ENCODE results near the gene AKAP13.

AKAP13 gene

DNA sequence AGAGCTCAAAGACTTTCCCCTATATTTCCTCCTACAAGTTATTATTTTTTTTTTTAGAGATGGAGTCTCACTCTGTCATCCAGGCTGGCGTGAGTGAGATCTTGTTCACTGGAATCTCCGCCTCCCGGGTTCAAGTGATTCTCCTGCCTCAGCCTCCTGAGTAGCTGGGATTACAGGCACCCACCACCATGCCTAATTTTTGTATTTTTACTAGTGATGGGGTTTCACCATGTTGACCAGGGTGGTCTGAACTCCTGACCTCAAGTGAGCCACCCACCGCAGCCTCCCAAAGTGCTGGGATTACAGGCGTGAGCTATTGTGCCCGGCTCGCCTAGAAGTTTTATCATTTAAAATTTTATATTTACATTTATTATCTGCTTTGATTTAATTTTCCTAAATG, 5.9 kb downstream of the AKAP13 start:
- no peak for DNase-seq (ENCODE audit: low read depth)

GRCh38 chr15:85388566-85389305, 8.3 kb downstream of the AKAP13 start:
- DNase-seq (ENCODE audit: low read depth), result no peak

DNA sequence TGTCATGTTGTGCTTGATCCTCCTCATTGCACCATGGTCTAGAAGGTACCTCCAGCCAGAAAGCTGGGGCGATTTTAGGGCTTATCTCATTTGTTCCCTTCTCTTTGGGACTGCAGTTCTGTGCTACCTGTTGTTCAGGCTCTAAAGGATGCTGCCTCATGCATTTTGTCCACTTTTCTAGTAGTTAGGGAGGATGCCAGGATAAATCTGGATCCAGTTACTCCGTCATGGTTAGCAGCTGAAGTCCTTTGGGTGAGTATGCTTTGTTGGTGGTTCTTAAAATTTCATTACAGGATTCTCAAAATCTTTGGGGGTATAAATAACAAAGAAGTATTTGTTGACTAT, 8.9 kb downstream of the AKAP13 start:
- DNase-seq (ENCODE audit: low read depth), result no peak

GRCh38 chr15:85389772-85390171, 9.4 kb downstream of the AKAP13 start:
- no peak for DNase-seq (ENCODE audit: low read depth)

GRCh38 chr15:85393210-85393609, 12.8 kb downstream of the AKAP13 start:
- DNase-seq (ENCODE audit: low read depth), result no peak

- DNase-seq (ENCODE audit: low read depth), result no peak
These were observed 14.3 kb downstream of the AKAP13 start for GRCh38 chr15:85394554-85395333.

GRCh38 chr15:85396554-85396953, 16.2 kb downstream of the AKAP13 start:
- no peak for DNase-seq (ENCODE audit: low read depth)

DNA sequence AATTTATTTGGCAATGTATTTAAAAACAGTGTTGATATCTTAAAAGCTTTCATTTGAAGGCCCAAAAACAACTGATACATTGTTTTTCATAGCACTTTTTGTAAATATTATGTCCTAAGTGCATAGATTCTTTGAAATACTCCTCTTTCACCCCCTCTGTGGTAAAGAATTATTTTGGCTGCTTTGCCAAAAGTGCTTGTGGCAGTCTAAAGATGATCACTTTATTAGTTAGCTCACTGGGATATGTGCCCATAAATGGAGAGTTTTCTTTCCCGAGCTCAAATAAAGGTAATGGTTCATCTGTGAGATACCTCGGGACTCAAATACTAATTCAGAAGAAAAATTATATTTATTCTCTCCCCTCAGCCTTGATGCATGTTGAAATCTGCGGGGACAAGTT, 16.7 kb downstream of the AKAP13 start:
- DNase-seq (ENCODE audit: low read depth), result no peak

DNA sequence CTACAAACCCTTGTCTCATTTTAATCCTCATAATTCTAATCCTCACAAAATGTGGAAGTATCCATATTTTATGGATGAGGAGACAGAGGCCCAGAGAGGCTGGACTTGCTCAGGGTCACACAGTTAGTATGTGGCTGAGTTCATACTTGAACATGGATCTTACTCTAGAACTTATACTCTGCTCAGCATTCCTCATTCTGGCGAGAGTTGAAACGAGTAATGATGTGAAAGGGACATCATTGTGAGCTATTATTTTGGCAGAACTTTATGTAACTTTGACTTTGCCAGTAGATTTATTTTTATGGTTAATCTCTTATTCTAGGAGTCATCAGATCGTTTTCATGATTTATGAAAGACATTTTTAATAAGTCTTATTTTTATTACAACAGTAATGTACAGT, 17.5 kb downstream of the AKAP13 start:
- DNase-seq (ENCODE audit: low read depth), result no peak

GRCh38 chr15:85398822-85399221, 18.4 kb downstream of the AKAP13 start:
- DNase-seq (ENCODE audit: low read depth), result no peak

DNA sequence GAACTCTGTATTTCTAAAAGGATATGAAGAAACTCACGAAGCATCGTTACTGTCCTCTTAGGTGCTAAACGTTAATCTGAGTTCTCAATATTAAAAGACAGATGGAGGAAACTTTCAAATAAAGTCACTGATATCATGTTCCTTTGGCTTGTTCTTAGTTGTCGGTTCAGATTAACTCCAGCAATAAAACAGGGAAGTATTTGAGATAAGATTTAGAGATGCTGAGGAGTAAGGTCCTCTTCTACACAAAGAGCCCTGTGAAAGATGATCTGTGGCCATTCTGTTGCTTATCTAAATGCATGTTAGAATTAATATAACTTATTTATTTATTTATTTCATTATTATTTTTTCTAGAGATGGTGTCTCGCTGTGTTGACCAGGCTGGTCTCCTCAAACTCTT, 19.2 kb downstream of the AKAP13 start:
- no peak for DNase-seq (ENCODE audit: low read depth)

GRCh38 chr15:85400606-85401005, 20.2 kb downstream of the AKAP13 start:
- no peak for DNase-seq (ENCODE audit: low read depth)

DNA sequence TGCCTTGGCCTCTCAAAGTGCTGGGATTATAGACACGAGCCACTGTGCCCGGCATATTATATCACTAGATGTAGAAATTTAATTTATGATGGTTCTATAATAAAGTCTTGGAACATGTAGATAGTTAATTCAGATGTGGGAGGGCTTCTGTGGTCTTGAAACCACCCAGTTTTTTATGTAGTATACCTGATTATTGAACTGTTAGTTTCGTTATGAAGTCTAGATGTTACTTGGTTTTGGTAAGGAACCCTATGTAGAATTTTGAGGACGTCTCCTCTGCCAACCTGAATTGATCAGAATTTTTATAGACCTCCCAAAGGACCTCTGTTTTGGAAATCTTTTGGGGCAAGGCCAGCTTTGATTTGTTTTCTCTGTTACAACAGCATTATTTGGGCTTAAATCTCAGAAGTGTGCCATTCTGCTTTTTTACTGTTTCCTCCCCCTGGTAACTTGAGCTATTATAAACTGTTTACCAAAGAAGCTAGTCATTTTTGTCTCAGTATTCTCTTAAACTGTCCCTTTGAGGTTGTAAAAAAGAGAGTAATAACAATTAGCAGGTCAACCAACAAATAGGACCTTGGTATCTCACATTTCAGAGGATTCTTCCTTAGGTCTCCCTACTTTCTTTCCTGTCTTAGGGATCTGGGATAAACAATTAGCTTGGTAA, 20.8 kb downstream of the AKAP13 start:
- no peak for DNase-seq (ENCODE audit: low read depth)

GRCh38 chr15:85402195-85402881, 21.9 kb downstream of the AKAP13 start:
- no peak for DNase-seq (ENCODE audit: low read depth)

DNA sequence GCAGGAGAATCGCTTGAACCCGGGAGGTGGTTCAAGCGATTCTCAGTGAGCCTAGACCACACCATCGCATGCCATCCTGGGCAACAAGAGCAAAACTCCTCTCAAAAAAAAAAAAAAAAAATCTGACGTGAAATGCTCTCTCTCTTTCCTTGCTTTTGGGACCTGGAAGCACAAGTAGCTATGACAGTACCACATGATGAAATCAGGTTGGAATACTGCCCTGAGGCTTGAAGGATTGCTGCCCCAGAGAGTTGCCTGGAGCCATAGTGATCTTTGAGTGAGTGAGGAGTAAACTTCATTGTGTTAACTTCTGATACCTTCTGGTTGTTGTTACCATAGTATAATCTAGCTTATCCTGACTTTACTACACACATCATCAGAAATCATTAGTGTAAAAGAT, 23.3 kb downstream of the AKAP13 start:
- no peak for DNase-seq (ENCODE audit: low read depth)

DNA sequence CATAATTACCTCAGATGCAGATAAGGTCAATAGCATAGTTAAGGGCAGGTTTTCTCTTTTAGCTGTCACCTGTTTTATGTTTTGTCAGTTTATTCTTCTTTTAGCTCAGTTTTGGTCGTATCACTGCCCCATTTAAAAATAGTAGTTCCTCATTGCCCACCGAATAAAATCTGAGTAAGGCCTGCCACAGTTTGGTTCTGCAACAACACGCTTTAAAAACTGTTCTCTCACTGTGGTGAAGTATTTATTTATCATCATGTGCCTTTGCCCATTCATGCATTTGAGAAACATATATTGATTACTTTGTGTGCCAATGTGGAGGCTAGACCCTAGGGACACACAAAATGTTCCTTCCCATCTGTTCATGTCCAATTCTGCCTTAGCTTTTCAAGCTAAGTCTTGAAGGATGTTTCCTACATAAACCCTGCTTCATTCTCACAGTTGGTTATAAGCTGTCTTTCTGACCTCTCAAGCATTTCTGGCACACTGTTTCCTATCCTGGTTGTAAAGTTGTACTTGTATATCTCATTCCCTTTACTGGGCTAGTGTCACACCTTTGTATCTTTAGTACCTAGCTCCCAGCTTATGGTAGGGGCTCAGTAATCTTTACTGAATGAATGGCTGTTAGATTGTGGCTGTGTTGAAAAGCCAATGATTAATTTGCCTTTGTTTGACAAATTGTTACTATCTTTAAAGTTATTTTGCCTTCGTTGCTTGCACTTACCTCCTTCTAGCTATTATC, 23.9 kb downstream of the AKAP13 start:
- no peak for DNase-seq (ENCODE audit: low read depth)

DNA sequence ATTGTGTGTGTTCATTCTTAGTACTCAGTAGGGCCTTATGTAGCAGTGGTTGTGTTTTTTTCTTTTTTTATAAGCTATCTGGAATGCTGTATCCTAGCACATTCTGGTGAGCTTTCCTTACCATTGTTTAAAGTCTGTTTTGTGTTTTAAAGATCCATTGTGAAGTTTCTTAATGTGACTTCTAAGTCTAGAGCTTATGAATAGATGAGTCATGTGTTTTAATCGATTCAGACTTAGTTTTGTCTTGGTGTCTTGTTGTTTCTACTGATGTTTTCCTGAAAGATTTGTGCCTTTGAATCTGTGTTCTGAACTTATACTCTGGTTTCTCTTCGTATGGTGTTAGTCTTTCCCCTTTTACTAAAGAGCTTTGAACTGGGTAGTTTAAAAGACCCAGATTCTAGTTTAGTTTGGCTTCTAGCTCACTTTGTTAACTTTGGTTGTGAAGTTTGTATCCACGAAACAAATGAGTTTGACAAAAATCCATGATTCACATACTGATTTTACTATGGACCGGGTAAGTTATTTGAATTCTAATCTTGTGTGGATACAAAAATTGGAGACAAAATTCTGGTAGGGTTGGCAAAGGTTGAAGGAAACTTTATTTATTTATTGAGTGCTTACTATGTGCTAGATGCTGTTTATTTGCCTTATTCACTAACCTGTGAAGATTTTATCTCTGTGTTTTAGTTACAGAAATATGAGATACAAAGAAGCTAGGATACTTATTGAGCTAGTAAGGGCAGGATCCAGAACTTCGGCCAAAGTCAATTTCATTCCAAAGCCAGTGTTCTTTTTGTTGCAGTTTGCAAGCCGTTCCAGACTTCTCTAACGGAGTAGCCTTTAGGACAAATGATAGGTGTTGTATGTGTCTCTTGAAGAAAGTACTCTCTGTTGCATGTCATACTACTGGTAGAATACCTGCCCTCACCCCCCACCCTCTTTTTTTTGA, 24.8 kb downstream of the AKAP13 start:
- no peak for DNase-seq (ENCODE audit: low read depth)

- no peak for DNase-seq (ENCODE audit: low read depth)
These were observed 26.5 kb downstream of the AKAP13 start for GRCh38 chr15:85406916-85407315.

GRCh38 chr15:85407421-85408269, 27.2 kb downstream of the AKAP13 start:
- DNase-seq (ENCODE audit: low read depth), result peak; percentile 13

- peak; percentile 27 for DNase-seq (ENCODE audit: low read depth)
These were observed 27.9 kb downstream of the AKAP13 start for GRCh38 chr15:85408270-85408746.

Measured in stimulated activated CD4-positive, alpha-beta T cell treated with anti-CD3 and anti-CD28 coated beads, Interleukin-2, amount 100 ng/mL, for 4 hours (primary cell).